Breast epithelium (tissue), 3 donors: Measurements from ENCODE around the gene DPM1.

ENCODE experiments used
- CTCF ChIP-seq, 3 donors: fragments of 450-650 bp; IDR thresholded peaks; one replicate each; pipeline ENCODE4 v1.5.1; 2016 to 2017; ENCODE audit warnings: antibody characterized with exemption in 3 of 3, mild to moderate bottlenecking in 3 of 3, moderate library complexity in 3 of 3
- POLR2A ChIP-seq: fragments of 450-650 bp; IDR thresholded peaks from one replicate; pipeline ENCODE4 v1.6.1; 2016; ENCODE audit warnings: antibody characterized with exemption, mild to moderate bottlenecking, moderate library complexity

GRCh38 chr20:50977066-50978021, 19.0 kb upstream of the DPM1 start:
- TF ChIP-seq CTCF (IDR thresholded peaks at IDR 0.05) (no peak), POLR2A (no peak)
